ENCODE results near the gene ZNF695.

GRCh38 chr1:247054992-247055415 is 47.1 kb upstream of the ZNF695 start:
- TF ChIP-seq POLR2A (IDR thresholded peaks at IDR 0.05; ENCODE audit: low read length), result no peak
- TF ChIP-seq GATA1 (IDR thresholded peaks at IDR 0.05; ENCODE audit: low read depth, low read length), result no peak
